Muscle of back (tissue), 11 donors: ENCODE results near the gene SPECC1. TPM values are rescaled to one million over a fixed set of nuclear protein-coding genes. Genes with fewer than 3 reads are reported as not detected.
A peak's percentile ranks its signal among the peaks of the same experiment; 100 is the strongest.
"Not testable (repeated sequence)": the region's sequence is repeated elsewhere in the genome, so short reads cannot be mapped to it uniquely, and the experiment has no call there.

ENCODE experiments used
- DNase-seq, 3 donors: peaks; one replicate each; pipeline versions ENCODE4 v3.0.0 to v3.0.0-alpha.2; 2013
- polyA plus RNA-seq, 10 donors: library from polyadenylated mRNA; unstranded; fragments of 120-200 nt; gene quantifications; one replicate each; pipeline ENCODE4 v1.2.1, GENCODE V29; 2013; ENCODE audit not compliant: insufficient read length in 10 of 10

Gene SPECC1
- polyA plus RNA-seq, 10 donors = 6.1 to 11.2 (median 7.8) TPM

GRCh38 chr17:20125724-20126123 lies 116.6 kb downstream of the SPECC1 start:
- no peak for DNase-seq

DNA sequence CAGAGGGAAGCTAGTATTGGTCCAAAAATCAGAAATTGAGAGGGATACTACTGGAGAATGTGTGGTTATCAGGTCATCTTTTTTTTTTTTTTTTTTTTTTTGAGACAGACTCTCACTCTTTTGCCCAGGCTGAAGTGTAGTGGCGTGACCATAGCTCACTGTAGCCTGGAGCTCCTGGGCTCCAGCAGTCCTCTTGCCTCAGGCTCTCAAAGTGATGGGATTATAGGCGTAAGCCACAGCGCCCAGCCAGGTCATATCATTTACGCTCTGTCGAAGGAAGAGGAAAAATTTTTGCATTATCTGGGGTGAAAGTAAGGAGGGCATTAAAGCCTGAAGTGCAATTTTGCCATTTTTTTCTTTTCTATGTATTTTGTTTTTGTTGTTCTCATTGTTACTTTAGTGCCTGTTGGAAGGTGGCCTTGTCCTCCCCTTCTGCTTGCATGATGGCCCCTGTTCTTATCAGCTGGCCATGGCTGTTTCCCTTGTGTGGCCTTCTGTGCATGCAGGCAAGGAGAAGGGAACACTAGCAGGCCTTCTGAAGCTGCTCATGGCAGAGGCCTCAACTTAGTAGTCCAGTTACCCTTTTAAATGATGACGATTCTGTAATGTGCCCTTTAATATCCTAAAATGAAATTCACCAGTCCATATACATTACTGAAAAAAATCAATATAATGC lies 118.3 kb downstream of the SPECC1 start:
- DNase-seq = no peak

DNA sequence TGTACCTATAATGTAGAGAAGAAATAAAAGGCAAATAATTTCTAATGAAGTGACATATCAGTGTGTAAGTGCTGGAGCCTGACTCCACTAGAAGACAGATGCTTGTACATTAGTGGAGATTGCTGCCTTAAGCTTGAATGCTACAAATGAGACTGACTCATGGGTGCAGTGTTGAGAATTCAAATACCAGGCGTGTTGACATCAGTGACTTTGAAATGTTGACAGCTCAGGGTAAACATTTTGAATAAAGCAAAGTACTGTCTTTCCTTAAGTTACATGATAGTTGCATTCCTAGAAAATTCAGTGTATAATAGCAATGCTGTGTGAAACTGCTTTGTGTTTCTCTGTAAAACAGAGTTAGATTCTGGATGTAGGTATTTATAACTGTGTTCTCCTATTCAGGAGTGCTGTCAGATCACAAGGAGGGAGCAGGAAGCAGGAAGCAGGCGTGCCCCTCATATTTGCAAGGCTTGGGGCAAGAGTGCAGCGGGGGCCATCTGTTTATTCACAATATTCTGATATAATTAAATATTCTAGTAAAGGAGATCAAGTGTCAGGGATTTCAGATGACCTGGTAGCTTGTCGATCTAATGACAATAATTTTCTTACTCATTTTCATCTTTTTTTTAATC lies 119.0 kb downstream of the SPECC1 start:
- no peak for DNase-seq

DNA sequence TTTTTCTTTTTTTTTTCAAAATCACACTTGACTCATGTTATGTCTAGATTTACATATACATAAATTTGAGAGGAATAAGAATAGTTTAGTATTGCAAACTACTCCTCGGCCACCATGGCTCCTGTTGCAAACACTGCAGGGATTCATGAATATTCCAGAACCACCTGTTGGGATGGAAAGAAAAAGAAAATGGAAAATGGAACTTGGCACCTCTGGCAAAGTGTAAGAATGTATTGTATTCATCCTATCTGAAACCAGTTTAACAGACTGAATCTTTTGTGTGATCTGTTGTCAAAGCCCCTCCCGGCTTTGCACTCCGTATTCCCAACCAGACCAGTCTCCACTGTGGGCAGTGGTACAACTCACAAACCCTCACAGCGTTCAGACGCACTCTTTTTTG lies 124.4 kb downstream of the SPECC1 start:
- DNase-seq = no peak

- no peak for DNase-seq
Measured at GRCh38 chr17:20141198-20141972, 132.2 kb downstream of the SPECC1 start.

GRCh38 chr17:20142268-20142667 lies 133.1 kb downstream of the SPECC1 start:
- DNase-seq = no peak

- DNase-seq = no peak
Measured at GRCh38 chr17:20143740-20144139, 134.6 kb downstream of the SPECC1 start.

DNA sequence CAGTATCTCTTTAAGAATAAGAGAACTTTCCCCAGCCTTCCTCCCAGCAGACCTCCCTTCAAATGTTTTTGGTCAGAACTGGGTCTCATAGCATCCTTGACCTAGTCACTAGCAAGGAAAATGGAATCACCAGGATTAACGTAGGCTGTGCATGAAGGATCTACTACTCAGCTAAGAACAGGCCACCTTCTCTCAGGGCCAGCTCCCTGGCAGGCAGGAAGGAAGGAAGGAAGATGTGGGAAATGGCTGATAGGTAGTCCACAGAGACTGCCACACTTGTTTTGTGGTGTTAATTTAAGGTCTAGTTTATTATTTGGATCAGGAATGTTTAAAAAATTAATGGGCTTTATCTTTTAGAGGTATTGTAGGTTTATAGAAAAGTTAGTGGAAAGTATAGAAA lies 136.4 kb downstream of the SPECC1 start:
- DNase-seq = no peak

GRCh38 chr17:20149251-20149650 lies 140.1 kb downstream of the SPECC1 start:
- no peak for DNase-seq

- DNase-seq = no peak
Measured at GRCh38 chr17:20151174-20151573, 142.0 kb downstream of the SPECC1 start.

DNA sequence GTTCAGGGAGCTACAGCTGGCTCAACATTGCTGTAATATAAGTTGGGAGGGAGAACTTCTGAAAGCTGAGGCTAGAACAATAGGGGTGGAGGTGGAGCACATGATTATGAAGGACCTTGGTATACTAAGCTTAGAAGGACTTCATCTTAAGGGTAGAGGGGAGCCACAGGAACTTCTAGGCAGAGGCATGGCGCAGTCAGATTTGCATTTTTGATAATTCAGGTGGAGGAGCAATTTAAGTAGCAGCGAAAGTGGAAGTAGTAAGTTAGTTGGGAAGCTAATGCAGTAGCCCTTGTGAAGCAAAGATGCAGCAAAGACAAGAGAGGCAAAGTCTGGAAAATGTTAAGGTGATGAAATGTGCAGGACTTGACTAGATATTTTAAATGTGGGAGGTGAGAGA lies 144.1 kb downstream of the SPECC1 start:
- no peak for DNase-seq

GRCh38 chr17:20154286-20155000 lies 145.3 kb downstream of the SPECC1 start:
- DNase-seq = no peak

GRCh38 chr17:20155258-20156195 lies 146.4 kb downstream of the SPECC1 start:
- peak; percentile 89 to 97 (median 94) for DNase-seq

DNA sequence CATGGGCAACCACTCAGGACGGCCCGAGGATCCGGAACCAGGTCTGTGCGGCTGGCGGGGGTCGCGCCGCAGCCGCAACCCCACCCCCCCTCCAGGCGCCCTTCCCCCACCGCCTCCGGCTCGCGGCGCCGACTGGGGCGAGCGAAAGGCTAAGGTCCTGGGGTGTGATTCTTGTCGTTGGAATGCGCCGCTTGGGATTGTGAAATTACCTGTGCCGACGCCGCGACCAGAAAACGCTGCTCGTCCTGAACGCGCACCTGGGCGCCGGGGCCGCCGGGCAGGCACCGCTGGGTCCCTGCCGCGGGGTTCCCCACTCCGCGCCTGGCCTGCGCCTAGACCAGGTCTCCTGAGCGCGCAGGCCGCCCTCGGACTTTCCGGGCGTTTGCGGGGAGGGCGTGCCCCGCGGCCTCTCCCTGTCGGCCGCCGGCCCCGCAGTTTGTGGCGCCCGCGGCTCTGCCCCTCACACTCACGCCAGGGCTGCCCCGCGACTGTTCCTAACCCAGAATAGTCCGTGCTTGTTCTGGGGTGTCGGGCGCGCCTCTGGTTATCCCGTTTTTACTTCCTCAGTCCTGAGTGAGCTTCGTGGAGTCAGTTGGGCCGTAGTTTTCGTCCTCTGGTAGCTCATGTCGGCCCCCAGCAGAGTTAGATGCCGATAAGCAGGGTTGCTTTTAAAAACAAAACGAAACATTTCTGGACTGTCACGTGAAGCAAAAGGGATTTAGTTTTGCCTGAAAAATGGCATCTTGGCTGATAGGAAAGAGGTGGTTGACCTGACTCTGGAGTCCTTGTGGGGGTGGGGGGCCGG lies 147.2 kb downstream of the SPECC1 start:
- DNase-seq = peak in 2 of 3 donors; percentile 15 to 58

- peak in 1 of 3 donors; percentile 11 for DNase-seq
Measured at GRCh38 chr17:20157001-20157310, 147.8 kb downstream of the SPECC1 start.

DNA sequence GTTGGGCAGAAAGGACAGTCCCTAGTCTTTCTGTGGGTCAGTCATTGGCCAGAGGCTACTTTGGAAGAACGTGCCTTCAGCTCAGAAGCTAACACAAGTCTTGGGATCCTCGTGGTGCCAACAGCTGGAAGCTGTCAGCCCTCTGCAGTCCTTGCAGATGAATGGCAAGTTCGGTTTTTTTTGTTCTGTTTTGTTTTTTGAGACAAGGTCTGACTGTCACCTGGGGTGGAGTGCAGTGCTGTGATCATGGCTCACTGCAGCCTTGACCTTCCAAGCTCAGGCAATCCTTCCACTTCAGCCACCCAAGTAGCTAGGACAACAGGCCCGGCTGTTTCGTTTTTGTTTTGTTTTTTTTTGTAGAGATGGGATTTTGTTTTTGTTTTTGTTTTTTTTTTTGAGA lies 149.4 kb downstream of the SPECC1 start:
- DNase-seq = no peak

DNA sequence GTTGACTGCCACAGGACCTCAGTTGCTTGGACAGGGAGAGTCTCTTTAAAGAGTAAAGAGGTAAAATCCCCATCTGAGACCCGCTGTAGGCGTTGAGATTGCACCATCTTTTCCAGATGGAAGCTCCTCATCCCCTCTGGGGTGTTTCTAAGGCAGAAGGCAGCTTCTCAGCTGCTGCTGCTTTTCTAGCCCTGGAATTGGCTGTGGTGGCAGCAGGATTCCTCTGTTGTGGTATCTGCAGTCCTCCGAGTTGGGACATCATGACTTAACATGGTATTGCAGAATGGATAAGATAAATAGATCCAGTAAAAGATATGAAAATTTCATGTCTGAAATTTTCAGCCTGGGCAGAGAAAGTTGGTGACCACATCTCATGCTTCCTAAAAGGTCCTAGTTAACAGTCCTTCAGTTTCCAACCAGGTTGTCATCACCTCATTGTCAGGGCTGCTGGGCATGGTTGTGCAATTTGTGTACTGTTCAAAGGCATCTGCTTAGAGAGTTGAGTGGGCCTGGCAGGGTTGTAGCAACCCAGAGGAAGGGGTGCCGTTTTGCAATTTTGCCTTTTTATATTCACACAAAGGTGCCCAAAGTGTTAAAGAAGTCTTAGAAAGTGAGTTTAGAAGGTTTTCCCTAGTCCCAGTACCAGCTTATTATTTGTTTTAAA lies 150.4 kb downstream of the SPECC1 start:
- DNase-seq = no peak

GRCh38 chr17:20165516-20165915 lies 156.4 kb downstream of the SPECC1 start:
- DNase-seq = not testable (repeated sequence)

DNA sequence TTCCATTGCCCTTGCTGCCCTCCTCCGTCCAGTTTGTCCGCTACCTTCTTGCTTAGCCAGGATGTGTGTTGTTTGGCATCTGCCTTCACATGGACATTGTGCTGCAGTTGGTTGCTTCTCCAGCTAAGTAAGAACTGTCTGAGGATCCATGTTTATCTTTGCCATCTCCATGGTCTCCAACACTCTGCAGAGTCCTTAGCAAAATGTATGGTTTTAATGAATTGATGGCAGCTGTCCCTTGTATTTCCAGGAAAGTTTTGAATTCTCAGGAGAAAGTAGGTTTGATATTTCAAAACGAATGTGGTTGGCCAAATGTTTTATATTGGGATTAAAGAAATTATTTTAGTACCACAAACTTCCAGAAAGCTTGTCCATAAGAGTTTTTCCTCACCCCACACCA lies 160.9 kb downstream of the SPECC1 start:
- DNase-seq = no peak
